Measurements from ENCODE around the gene GPC6.
"Not testable (repeated sequence)": the region's sequence is repeated elsewhere in the genome, so short reads cannot be mapped to it uniquely, and the experiment has no call there.

The GPC6 gene

GRCh38 chr13:94298346-94298745 is 1071.7 kb downstream of the GPC6 start:
- no peak for DNase-seq (ENCODE audit: low read depth in 2 of 2)

- DNase-seq (ENCODE audit: low read depth in 2 of 2): no peak
These were observed 1073.8 kb downstream of the GPC6 start for GRCh38 chr13:94300401-94300800.

- no peak for DNase-seq (ENCODE audit: low read depth in 2 of 2)
These were observed 1074.9 kb downstream of the GPC6 start for GRCh38 chr13:94301487-94301886.

- DNase-seq (ENCODE audit: low read depth in 2 of 2): not testable (repeated sequence)
These were observed 1076.4 kb downstream of the GPC6 start for GRCh38 chr13:94302847-94303565.

- no peak for DNase-seq (ENCODE audit: low read depth in 2 of 2)
These were observed 1077.1 kb downstream of the GPC6 start for GRCh38 chr13:94303644-94304174.

GRCh38 chr13:94305033-94305432 is 1078.4 kb downstream of the GPC6 start:
- DNase-seq (ENCODE audit: low read depth in 2 of 2): no peak

- DNase-seq (ENCODE audit: low read depth in 2 of 2): no peak
These were observed 1078.9 kb downstream of the GPC6 start for GRCh38 chr13:94305463-94305862.

- DNase-seq (ENCODE audit: low read depth in 2 of 2): no peak
These were observed 1079.3 kb downstream of the GPC6 start for GRCh38 chr13:94305934-94306333.

GRCh38 chr13:94308832-94309231 is 1082.2 kb downstream of the GPC6 start:
- no peak for DNase-seq (ENCODE audit: low read depth in 2 of 2)

- DNase-seq (ENCODE audit: low read depth in 2 of 2): no peak
These were observed 1083.0 kb downstream of the GPC6 start for GRCh38 chr13:94309576-94309975.

GRCh38 chr13:94309997-94310855 is 1083.6 kb downstream of the GPC6 start:
- no peak for DNase-seq (ENCODE audit: low read depth in 2 of 2)

GRCh38 chr13:94311893-94312292 is 1085.3 kb downstream of the GPC6 start:
- DNase-seq (ENCODE audit: low read depth in 2 of 2): no peak

- DNase-seq (ENCODE audit: low read depth in 2 of 2): no peak
These were observed 1086.1 kb downstream of the GPC6 start for GRCh38 chr13:94312511-94313216.

GRCh38 chr13:94313321-94313910 is 1086.8 kb downstream of the GPC6 start:
- no peak for DNase-seq (ENCODE audit: low read depth in 2 of 2)

GRCh38 chr13:94313926-94314325 is 1087.3 kb downstream of the GPC6 start:
- no peak for DNase-seq (ENCODE audit: low read depth in 2 of 2)

GRCh38 chr13:94315188-94315587 is 1088.6 kb downstream of the GPC6 start:
- DNase-seq (ENCODE audit: low read depth in 2 of 2): no peak

- DNase-seq (ENCODE audit: low read depth in 2 of 2): no peak
These were observed 1090.5 kb downstream of the GPC6 start for GRCh38 chr13:94317063-94317491.

GRCh38 chr13:94318418-94318817 is 1091.8 kb downstream of the GPC6 start:
- DNase-seq (ENCODE audit: low read depth in 2 of 2): no peak

- no peak for DNase-seq (ENCODE audit: low read depth in 2 of 2)
These were observed 1092.9 kb downstream of the GPC6 start for GRCh38 chr13:94319501-94319900.

- DNase-seq (ENCODE audit: low read depth in 2 of 2): no peak
These were observed 1096.5 kb downstream of the GPC6 start for GRCh38 chr13:94322925-94323763.

Data from activated CD4-positive, alpha-beta T cell treated with anti-CD3 and anti-CD28 coated beads for 24 hours (primary cell).